ENCODE measurements around the gene PRPSAP1.

The PRPSAP1 gene

GRCh38 chr17:76264755-76265623, 88.7 kb downstream of the PRPSAP1 start, which contains the start of gene UBALD2:
Gene UBALD2, plus strand, starts transcription at chr17:76265348. Its CDS starts 158 bp downstream, at chr17:76265506.
- DNase-seq: peak; percentile 99 to 100

GRCh38 chr17:76264425-76264754, 89.3 kb downstream of the PRPSAP1 start:
- no peak for DNase-seq

- DNase-seq: no peak
Measured at GRCh38 chr17:76263896-76264295, 89.8 kb downstream of the PRPSAP1 start.

- DNase-seq: no peak
Measured at GRCh38 chr17:76262732-76263344, 90.9 kb downstream of the PRPSAP1 start.

- DNase-seq: peak in 1 of 2 donors; percentile 35
Measured at GRCh38 chr17:76261421-76262215, 92.1 kb downstream of the PRPSAP1 start.

- no peak for DNase-seq
Measured at GRCh38 chr17:76260669-76261068, 93.0 kb downstream of the PRPSAP1 start.

GRCh38 chr17:76260220-76260619, 93.5 kb downstream of the PRPSAP1 start:
- no peak for DNase-seq
